Nasal cavity respiratory epithelium epithelial cell of viscerocranial mucosa (primary cell): ENCODE measurements around the gene PPP2R3B. TPM values are rescaled to one million over a fixed set of nuclear protein-coding genes. Genes with fewer than 3 reads are reported as not detected.

Source experiments
- total RNA-seq: library from RNA; depleted of rRNA; stranded (reverse); fragments of >200 nt; gene quantifications from 2 replicates; pipeline ENCODE4 v1.2.3, GENCODE V29; 2014

The PPP2R3B gene, protein sequence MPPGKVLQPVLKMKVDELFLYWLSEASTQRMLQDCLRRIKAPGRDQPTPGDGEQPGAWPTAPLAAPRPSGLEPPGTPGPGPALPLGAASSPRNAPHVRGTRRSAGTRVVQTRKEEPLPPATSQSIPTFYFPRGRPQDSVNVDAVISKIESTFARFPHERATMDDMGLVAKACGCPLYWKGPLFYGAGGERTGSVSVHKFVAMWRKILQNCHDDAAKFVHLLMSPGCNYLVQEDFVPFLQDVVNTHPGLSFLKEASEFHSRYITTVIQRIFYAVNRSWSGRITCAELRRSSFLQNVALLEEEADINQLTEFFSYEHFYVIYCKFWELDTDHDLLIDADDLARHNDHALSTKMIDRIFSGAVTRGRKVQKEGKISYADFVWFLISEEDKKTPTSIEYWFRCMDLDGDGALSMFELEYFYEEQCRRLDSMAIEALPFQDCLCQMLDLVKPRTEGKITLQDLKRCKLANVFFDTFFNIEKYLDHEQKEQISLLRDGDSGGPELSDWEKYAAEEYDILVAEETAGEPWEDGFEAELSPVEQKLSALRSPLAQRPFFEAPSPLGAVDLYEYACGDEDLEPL
- 5.3 and 15.4 TPM in 2 replicates for total RNA-seq

DNA sequence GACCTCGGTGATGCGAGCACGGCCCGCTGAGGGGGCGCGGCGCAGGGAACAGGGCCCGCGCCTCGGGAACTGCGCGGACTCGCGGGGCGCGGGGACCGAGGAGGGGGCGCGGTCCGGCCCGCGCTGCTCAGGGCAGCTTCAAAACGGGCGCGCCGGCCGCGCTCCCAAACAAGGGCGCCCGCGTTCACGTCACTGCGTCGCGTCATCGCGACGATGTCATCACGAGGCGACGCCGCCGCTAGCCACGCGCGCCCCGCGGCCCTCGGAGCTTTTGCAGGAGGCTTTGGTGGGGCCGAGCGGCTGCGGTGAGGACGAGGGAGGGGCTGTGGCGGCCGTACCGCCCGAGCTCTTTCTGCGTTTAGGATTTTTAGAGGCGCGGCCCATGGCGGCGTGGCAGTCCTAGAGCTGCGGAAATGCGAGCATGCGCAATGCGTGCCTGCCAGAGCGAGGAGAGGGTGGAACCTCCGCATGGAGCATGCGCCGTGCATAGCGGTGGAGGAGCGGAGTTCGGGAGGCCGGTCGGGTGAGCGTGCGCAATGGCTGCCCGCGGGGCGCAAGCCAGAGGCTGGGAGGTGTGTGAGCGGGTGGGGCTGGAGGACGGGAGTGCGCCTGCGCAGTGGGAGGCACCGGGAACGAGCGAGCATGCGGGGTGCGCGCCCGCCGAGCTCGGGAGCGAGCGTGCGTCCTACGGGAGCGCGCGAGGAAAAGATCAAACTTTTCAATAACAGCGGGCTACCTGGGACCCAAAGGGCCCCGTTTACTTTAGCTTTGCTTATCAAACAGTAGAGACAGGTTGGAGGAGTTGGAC, at the start of gene PPP2R3B:
Gene PPP2R3B (minus strand): TSS at position 140 of the 808 bp plus-strand sequence. CDS start 216 bp downstream, outside the sequence.

DNA sequence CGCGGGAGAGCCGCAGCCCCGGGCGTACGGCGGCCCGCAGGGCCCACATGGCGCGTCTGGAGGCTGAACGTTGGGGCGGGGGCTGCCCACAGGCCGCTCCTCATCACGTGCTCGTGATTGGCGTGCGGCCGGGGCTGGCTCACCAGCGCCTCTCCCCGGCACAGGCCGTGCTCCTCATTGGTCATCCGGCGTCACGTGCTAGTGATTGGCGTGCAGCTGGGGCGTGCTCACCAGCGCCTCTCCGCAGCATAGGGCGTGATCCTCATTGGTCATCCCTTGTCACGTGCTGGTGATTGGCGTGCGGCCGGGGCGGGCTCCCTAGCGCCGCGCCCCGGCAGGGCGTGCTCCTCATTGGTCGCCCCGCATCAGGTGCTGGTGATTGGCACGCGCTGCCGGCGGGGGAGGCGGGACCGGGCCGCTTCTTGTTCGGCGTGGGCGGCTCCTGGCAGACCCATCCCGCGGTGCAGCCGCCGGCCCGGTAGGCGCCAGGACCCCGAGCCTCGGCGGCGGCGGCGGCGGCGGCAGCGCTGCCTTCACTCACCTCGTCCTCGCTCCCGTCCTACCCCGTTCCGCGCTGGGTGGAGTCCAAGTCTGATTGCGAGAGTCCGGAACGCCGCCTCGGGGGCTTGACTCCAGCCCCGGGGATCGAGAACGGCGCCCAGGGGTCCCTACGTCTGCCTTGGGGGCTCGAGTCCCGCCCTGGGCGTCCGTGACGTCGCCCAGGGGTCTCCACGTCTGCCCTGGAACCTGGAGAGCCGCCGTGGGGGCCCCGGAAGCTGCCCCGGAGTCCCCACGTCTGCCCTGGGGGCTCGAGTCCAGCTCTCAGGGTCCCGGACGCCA, 67.7 kb downstream of the PPP2R3B start, which contains the start of gene GTPBP6:
Gene GTPBP6 (minus strand): TSS at position 58 of the 840 bp plus-strand sequence. CDS start 9 bp downstream, at position 49.

Other genes with a start within 250 kb of the PPP2R3B start
- gene PLCXD1, start 105.5 kb downstream of the PPP2R3B start, total RNA-seq, result 9.6 and 16.8 TPM in 2 replicates
- gene GTPBP6, start 68.1 kb downstream of the PPP2R3B start, total RNA-seq, result 46.1 and 47.7 TPM in 2 replicates
- not detected in 2 replicates for gene SHOX, start 243.9 kb upstream of the PPP2R3B start, total RNA-seq